Stimulated activated CD8-positive, alpha-beta memory T cell treated with anti-CD3 and anti-CD28 coated beads, Interleukin-4, amount 100 ng/mL, for 1 hour (primary cell): ENCODE results near the gene PIP5K1B.
"Not testable (repeated sequence)": the region's sequence is repeated elsewhere in the genome, so short reads cannot be mapped to it uniquely, and the experiment has no call there.

Source experiments
- DNase-seq, 2 donors: peaks; one replicate each; pipeline ENCODE4 v3.0.0-alpha.2; 2020; ENCODE audit warnings: low read depth in 2 of 2, low spot score in 1 of 2

The PIP5K1B gene

GRCh38 chr9:68704814-68705530 is at the start of gene PIP5K1B:
TSS of gene PIP5K1B (plus strand) at chr9:68705240. CDS start at chr9:68822615, 117,375 bp downstream.
- DNase-seq, result no peak

GRCh38 chr9:68664036-68664435 is 41.0 kb upstream of the PIP5K1B start:
- DNase-seq, result no peak

- no peak for DNase-seq
Measured at GRCh38 chr9:68668127-68668526, 36.9 kb upstream of the PIP5K1B start.

- no peak for DNase-seq
Measured at GRCh38 chr9:68669218-68669617, 35.8 kb upstream of the PIP5K1B start.

- no peak for DNase-seq
Measured at GRCh38 chr9:68672215-68672614, 32.8 kb upstream of the PIP5K1B start.

GRCh38 chr9:68672625-68673024 is 32.4 kb upstream of the PIP5K1B start:
- no peak for DNase-seq

GRCh38 chr9:68678430-68678829 is 26.6 kb upstream of the PIP5K1B start:
- DNase-seq, result no peak

GRCh38 chr9:68683433-68683832 is 21.6 kb upstream of the PIP5K1B start:
- no peak for DNase-seq

- no peak for DNase-seq
Measured at GRCh38 chr9:68685213-68685612, 19.8 kb upstream of the PIP5K1B start.

GRCh38 chr9:68685770-68686169 is 19.3 kb upstream of the PIP5K1B start:
- no peak for DNase-seq

- DNase-seq, result no peak
Measured at GRCh38 chr9:68690088-68690487, 15.0 kb upstream of the PIP5K1B start.

- DNase-seq, result no peak
Measured at GRCh38 chr9:68692519-68692918, 12.5 kb upstream of the PIP5K1B start.

- no peak for DNase-seq
Measured at GRCh38 chr9:68694125-68694524, 10.9 kb upstream of the PIP5K1B start.

GRCh38 chr9:68697851-68698250 is 7.2 kb upstream of the PIP5K1B start:
- no peak for DNase-seq

- DNase-seq, result no peak
Measured at GRCh38 chr9:68698943-68699509, 6.0 kb upstream of the PIP5K1B start.

GRCh38 chr9:68699625-68700024 is 5.4 kb upstream of the PIP5K1B start:
- DNase-seq, result not testable (repeated sequence)

GRCh38 chr9:68702493-68702892 is 2.5 kb upstream of the PIP5K1B start:
- no peak for DNase-seq

GRCh38 chr9:68703672-68704071 is 1.4 kb upstream of the PIP5K1B start:
- no peak for DNase-seq

GRCh38 chr9:68704498-68704813 is 584 bp upstream of the PIP5K1B start:
- DNase-seq, result no peak

GRCh38 chr9:68705531-68706362 is 707 bp downstream of the PIP5K1B start:
- no peak for DNase-seq

- DNase-seq, result no peak
Measured at GRCh38 chr9:68706363-68707201, 1.5 kb downstream of the PIP5K1B start.
